HCT116 (cell line): Measurements from ENCODE around the gene KCNMB2. TPM values are rescaled to one million over a fixed set of nuclear protein-coding genes. Genes with fewer than 3 reads are reported as not detected.

ENCODE experiments used
- ATAC-seq: fragments of 200-7000 bp; cut with Tn5 transposase; 2 replicates; pipeline ENCODE4 v1.9.1; 2020; ENCODE audit warnings: mild to moderate bottlenecking, moderate library complexity
- BruUV-seq: library from RNA; stranded (reverse); fragments of 400-500 nt; replicated peaks from 2 replicates; lab custom pipeline; 2021; lab: Mats Ljungman, UMichigan
- CTCF ChIA-PET: fragments of 300-600 bp; sonication (Branson Sonifier 250); formaldehyde crosslinking; loops from one replicate; lab custom pipeline; 2021; ENCODE audit warnings: antibody characterized with exemption; lab: Charles Lee
- POLR2A ChIA-PET: fragments of 300-600, 350-600 bp; sonication (Branson Sonifier 250); formaldehyde crosslinking; loops from one replicate; lab custom pipeline; 2021; ENCODE audit warnings: antibody characterized with exemption; lab: Charles Lee
- RAD21 ChIA-PET, 2 experiments: fragments of 300-600 bp; sonication (Branson Sonifier 250); formaldehyde crosslinking; loops; one replicate each; lab custom pipeline; 2023; ENCODE audit warnings: low total read pairs in 2 of 2; ENCODE audit not compliant: uncharacterized antibody in 2 of 2, unreplicated experiment in 2 of 2, low non-redundant PET in 1 of 2; lab: Charles Lee
- DNase-seq: peaks from one replicate; pipeline ENCODE4 v3.0.0-alpha.2; 2010; ENCODE audit warnings: low read depth, low spot score
- H2AFZ ChIP-seq: fragments of 200-600 bp; shearing (Covaris generic), sonication (generic); 2 replicates; pipeline ENCODE4 v1.6.1; 2017; ENCODE audit warnings: low read depth, mixed run types, mixed read lengths, antibody characterized with exemption, low read length; ENCODE audit not compliant: poor library complexity, severe bottlenecking
- H3K27ac ChIP-seq: 2 replicates; pipeline ENCODE4 v1.5.1; 2012; ENCODE audit warnings: low read depth, low read length
- H3K27me3 ChIP-seq: fragments of 200-600 bp; sonication (generic); 2 replicates; pipeline ENCODE4 v1.6.1; 2016; ENCODE audit warnings: mixed run types, low read length, mixed read lengths; ENCODE audit not compliant: insufficient read depth
- H3K36me3 ChIP-seq, 2 experiments: fragments of 200-500 bp in 1 of 2; fragments of 200-600 bp in 1 of 2; sonication (Bioruptor generic) in 1 of 2; sonication (generic) in 1 of 2; 2 replicates each; pipeline versions ENCODE4 v1.5.1 to v1.6.1; 2014 to 2016; ENCODE audit warnings: low read length in 2 of 2, inconsistent platforms in 1 of 2, mixed read lengths in 1 of 2, mixed run types in 1 of 2; ENCODE audit not compliant: insufficient read depth in 2 of 2, control insufficient read depth in 1 of 2
- H3K4me1 ChIP-seq, 2 experiments: fragments of 200-600 bp in 1 of 2; sonication (generic) in 1 of 2; 2 replicates each; pipeline versions ENCODE4 v1.5.1 to v1.6.1; 2012 to 2017; ENCODE audit warnings: low read length in 2 of 2, inconsistent platforms in 1 of 2, mild to moderate bottlenecking in 1 of 2, mixed read lengths in 1 of 2, mixed run types in 1 of 2, moderate library complexity in 1 of 2; ENCODE audit not compliant: insufficient read depth in 2 of 2, control insufficient read depth in 1 of 2
- H3K4me2 ChIP-seq: fragments of 200-600 bp; sonication (generic); 2 replicates; pipeline ENCODE4 v1.6.1; 2017; ENCODE audit warnings: mixed run types, low read length, mixed read lengths
- H3K4me3 ChIP-seq, 2 experiments: fragments of 200-600 bp in 1 of 2; sonication (generic) in 1 of 2; replicated peaks in 1 of 2; 2 replicates each; pipeline ENCODE4 v1.5.1; 2011 to 2016; ENCODE audit warnings: low read length in 2 of 2, control low read depth in 1 of 2, low read depth in 1 of 2, mild to moderate bottlenecking in 1 of 2, mixed read lengths in 1 of 2, mixed run types in 1 of 2
- H3K79me2 ChIP-seq: fragments of 200-600 bp; sonication (generic); 2 replicates; pipeline ENCODE4 v1.6.1; 2017; ENCODE audit warnings: mild to moderate bottlenecking, mixed run types, low read length, moderate library complexity, mixed read lengths; ENCODE audit not compliant: insufficient read depth
- H3K9ac ChIP-seq: fragments of 200-600 bp; sonication (generic); 2 replicates; pipeline ENCODE4 v1.6.1; 2016; ENCODE audit warnings: low read length, mixed read lengths
- H3K9me2 ChIP-seq: fragments of 200-600 bp; sonication (generic), shearing (Covaris generic); 2 replicates; pipeline ENCODE4 v1.6.1; 2017; ENCODE audit warnings: mixed run types, mild to moderate bottlenecking, moderate library complexity; ENCODE audit not compliant: insufficient read depth
- H3K9me3 ChIP-seq, 2 experiments: fragments of 200-500 bp in 1 of 2; fragments of 200-600 bp in 1 of 2; sonication (Bioruptor generic) in 1 of 2; sonication (generic) in 1 of 2; 2 replicates each; pipeline ENCODE4 v1.6.1; 2014 to 2017; ENCODE audit warnings: low read length in 2 of 2, mixed read lengths in 2 of 2, inconsistent platforms in 1 of 2, low read depth in 1 of 2, mild to moderate bottlenecking in 1 of 2, mixed run types in 1 of 2, moderate library complexity in 1 of 2; ENCODE audit not compliant: control insufficient read depth in 1 of 2, insufficient read depth in 1 of 2
- H4K20me1 ChIP-seq: fragments of 200-600 bp; sonication (generic), shearing (Covaris generic); 2 replicates; pipeline ENCODE4 v1.6.1; 2017; ENCODE audit warnings: mixed run types, mild to moderate bottlenecking, moderate library complexity; ENCODE audit not compliant: insufficient read depth
- CEBPB ChIP-seq: IDR thresholded peaks from 2 replicates; pipeline ENCODE4 v1.6.1; 2012; ENCODE audit warnings: low read depth
- EGR1 ChIP-seq: IDR thresholded peaks from 2 replicates; pipeline ENCODE4 v1.6.1; 2012; ENCODE audit warnings: low read depth
- ELF1 ChIP-seq: IDR thresholded peaks from 2 replicates; pipeline ENCODE4 v1.6.1; 2012; ENCODE audit warnings: low read depth, borderline replicate concordance
- EZH2 ChIP-seq: fragments of 200-600 bp; sonication (generic); IDR thresholded peaks from 2 replicates; pipeline ENCODE4 v1.6.1; 2017; ENCODE audit warnings: antibody characterized with exemption, mixed run types
- EZH2phosphoT487 ChIP-seq: fragments of 200-600 bp; IDR thresholded peaks from 2 replicates; pipeline ENCODE4 v1.6.1; 2018; ENCODE audit warnings: antibody characterized with exemption, borderline replicate concordance
- FOSL1 ChIP-seq: IDR thresholded peaks from 2 replicates; pipeline ENCODE4 v1.6.1; 2012; ENCODE audit warnings: low read depth
- JUND ChIP-seq: IDR thresholded peaks from 2 replicates; pipeline ENCODE4 v1.6.1; 2012
- POLR2A ChIP-seq: IDR thresholded peaks from 2 replicates; pipeline ENCODE4 v1.7.0; 2011; ENCODE audit warnings: borderline replicate concordance; ENCODE audit not compliant: insufficient read depth, insufficient read length; ENCODE audit errors: extremely low read depth
- POLR2AphosphoS5 ChIP-seq: IDR thresholded peaks from 2 replicates; pipeline ENCODE4 v1.6.1; 2011; ENCODE audit warnings: mild to moderate bottlenecking, low read depth, low read length, moderate library complexity
- RAD21 ChIP-seq: IDR thresholded peaks from 2 replicates; pipeline ENCODE4 v1.6.1; 2012; ENCODE audit warnings: low read depth, mild to moderate bottlenecking
- SIN3A ChIP-seq: IDR thresholded peaks from 2 replicates; pipeline ENCODE4 v1.6.1; 2012; ENCODE audit warnings: low read depth
- SP1 ChIP-seq: IDR thresholded peaks from 2 replicates; pipeline ENCODE4 v1.6.1; 2012; ENCODE audit warnings: low read depth
- SRF ChIP-seq: IDR thresholded peaks from 2 replicates; pipeline ENCODE4 v1.6.1; 2012; ENCODE audit warnings: low read depth
- YY1 ChIP-seq: IDR thresholded peaks from 2 replicates; pipeline ENCODE4 v1.6.1; 2011; ENCODE audit warnings: low read length, low read depth, moderate library complexity, mild to moderate bottlenecking; ENCODE audit not compliant: insufficient replicate concordance; ENCODE audit errors: extremely low read depth
- ZFX ChIP-seq: fragments of 450-650 bp; IDR thresholded peaks from 2 replicates; pipeline ENCODE4 v1.6.1; 2017
- ZNF274 ChIP-seq: fragments of 200-500 bp; sonication (Bioruptor generic); IDR thresholded peaks from 2 replicates; pipeline ENCODE4 v1.6.1; 2014; ENCODE audit warnings: mild to moderate bottlenecking, low read depth, low read length, inconsistent platforms
- intact Hi-C: fragments of 100-400 bp; cut with micrococcal nuclease; formaldehyde crosslinking; loops from 2 replicates; pipeline ENCODE4 v1.10.0; 2022
- total RNA-seq: library from RNA; stranded (reverse); gene quantifications from one replicate; pipeline ENCODE4 v1.2.1, GENCODE V29; 2021; ENCODE audit not compliant: unreplicated experiment
- TF ChIP-seq, protein P1 (sequence below): IDR thresholded peaks from 2 replicates; pipeline ENCODE4 v1.6.1; 2012
- TF ChIP-seq, protein P2 (sequence below), 3 experiments: fragments of 200-600 bp in 1 of 3; sonication (generic) in 1 of 3; IDR thresholded peaks in 2 of 3; conservative IDR thresholded peaks in 1 of 3; 2 replicates each; pipeline ENCODE4 v1.5.1; 2012 to 2017; ENCODE audit warnings: low read depth in 2 of 3, low read length in 2 of 3, antibody characterized with exemption in 1 of 3, borderline replicate concordance in 1 of 3, control low read depth in 1 of 3, mild to moderate bottlenecking in 1 of 3, mixed read lengths in 1 of 3, mixed run types in 1 of 3, moderate library complexity in 1 of 3; ENCODE audit not compliant: insufficient read depth in 1 of 3
- TF ChIP-seq, protein P3 (sequence below): IDR thresholded peaks from 2 replicates; pipeline ENCODE4 v1.6.1; 2011; ENCODE audit warnings: mild to moderate bottlenecking, low read length, moderate library complexity; ENCODE audit not compliant: insufficient replicate concordance; ENCODE audit errors: extremely low read depth

The KCNMB2 gene
- total RNA-seq, 1 experiment from 2014 or later, result not detected

DNA sequence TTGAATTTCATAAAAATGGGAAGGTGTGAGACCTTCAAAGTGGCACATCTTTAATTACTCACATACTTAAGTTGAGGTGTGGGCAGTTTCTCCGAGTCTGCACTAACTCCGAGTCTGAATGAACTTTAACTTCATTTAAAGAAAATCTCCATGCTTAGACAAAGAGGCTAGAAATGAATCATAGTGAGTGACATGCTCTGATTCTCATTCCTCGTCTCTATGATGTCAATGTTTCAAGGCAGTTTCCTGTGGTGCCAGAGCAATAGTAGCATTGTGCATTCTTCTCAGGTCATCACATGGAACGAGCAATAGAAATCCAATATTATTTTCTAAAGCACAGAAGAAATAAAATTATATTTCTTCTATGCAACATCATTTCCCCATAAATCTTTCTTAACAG, 224.8 kb downstream of the KCNMB2 start:
- ATAC-seq (no peak), DNase-seq (no peak)
- no peaks in the 10 kb centered on the region for H4K20me1 ChIP-seq
- no peaks in the 10 kb centered on the region for H3K27me3 ChIP-seq
- BruUV-seq, result no TSS peak
- H3K79me2 ChIP-seq, result no peaks in the 10 kb centered on the region
- no peak overlapping the region for H3K4me3 ChIP-seq
- TF ChIP-seq RAD21 (no peak), SRF (no peak), JUND (no peak), ELF1 (no peak), ZNF274 (no peak), SIN3A (no peak), EZH2 (no peak), ZFX (no peak), CEBPB (no peak), EGR1 (no peak), FOSL1 (no peak), EZH2phosphoT487 (no peak), POLR2A (no peak), SP1 (no peak), POLR2AphosphoS5 (no peak), YY1 (no peak)
- TF ChIP-seq, protein P1, sequence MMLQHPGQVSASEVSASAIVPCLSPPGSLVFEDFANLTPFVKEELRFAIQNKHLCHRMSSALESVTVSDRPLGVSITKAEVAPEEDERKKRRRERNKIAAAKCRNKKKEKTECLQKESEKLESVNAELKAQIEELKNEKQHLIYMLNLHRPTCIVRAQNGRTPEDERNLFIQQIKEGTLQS, result no peak
- TF ChIP-seq, protein P2, sequence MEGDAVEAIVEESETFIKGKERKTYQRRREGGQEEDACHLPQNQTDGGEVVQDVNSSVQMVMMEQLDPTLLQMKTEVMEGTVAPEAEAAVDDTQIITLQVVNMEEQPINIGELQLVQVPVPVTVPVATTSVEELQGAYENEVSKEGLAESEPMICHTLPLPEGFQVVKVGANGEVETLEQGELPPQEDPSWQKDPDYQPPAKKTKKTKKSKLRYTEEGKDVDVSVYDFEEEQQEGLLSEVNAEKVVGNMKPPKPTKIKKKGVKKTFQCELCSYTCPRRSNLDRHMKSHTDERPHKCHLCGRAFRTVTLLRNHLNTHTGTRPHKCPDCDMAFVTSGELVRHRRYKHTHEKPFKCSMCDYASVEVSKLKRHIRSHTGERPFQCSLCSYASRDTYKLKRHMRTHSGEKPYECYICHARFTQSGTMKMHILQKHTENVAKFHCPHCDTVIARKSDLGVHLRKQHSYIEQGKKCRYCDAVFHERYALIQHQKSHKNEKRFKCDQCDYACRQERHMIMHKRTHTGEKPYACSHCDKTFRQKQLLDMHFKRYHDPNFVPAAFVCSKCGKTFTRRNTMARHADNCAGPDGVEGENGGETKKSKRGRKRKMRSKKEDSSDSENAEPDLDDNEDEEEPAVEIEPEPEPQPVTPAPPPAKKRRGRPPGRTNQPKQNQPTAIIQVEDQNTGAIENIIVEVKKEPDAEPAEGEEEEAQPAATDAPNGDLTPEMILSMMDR (IDR thresholded peaks at IDR 0.05 in 2 of 3, conservative IDR thresholded peaks at IDR 0.05 in 1 of 3; ENCODE audit: borderline replicate concordance in 1 of 3, insufficient read depth in 1 of 3, low read depth in 2 of 3, low read length in 2 of 3), result no peak
- TF ChIP-seq, protein P3, sequence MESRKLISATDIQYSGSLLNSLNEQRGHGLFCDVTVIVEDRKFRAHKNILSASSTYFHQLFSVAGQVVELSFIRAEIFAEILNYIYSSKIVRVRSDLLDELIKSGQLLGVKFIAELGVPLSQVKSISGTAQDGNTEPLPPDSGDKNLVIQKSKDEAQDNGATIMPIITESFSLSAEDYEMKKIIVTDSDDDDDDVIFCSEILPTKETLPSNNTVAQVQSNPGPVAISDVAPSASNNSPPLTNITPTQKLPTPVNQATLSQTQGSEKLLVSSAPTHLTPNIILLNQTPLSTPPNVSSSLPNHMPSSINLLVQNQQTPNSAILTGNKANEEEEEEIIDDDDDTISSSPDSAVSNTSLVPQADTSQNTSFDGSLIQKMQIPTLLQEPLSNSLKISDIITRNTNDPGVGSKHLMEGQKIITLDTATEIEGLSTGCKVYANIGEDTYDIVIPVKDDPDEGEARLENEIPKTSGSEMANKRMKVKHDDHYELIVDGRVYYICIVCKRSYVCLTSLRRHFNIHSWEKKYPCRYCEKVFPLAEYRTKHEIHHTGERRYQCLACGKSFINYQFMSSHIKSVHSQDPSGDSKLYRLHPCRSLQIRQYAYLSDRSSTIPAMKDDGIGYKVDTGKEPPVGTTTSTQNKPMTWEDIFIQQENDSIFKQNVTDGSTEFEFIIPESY, result no peak
- ChIA-PET CTCF (no interaction called here), RAD21 (no interaction called here), POLR2A (interaction anchor here (0.6 kb wide), 1 partner anchor 54 kb away, joined by 3 read pairs; no protein-coding TSS in a partner anchor)
- H3K27ac ChIP-seq, result no peak overlapping the region
- H2AFZ ChIP-seq, result no peak overlapping the region
- H3K9ac ChIP-seq, result no peak overlapping the region
- H3K36me3 ChIP-seq, result no peaks in the 10 kb centered on the region
- no peaks in the 10 kb centered on the region for H3K9me2 ChIP-seq
- no peaks in the 10 kb centered on the region for H3K4me1 ChIP-seq
- intact Hi-C loops, result no loop called here
- H3K9me3 ChIP-seq, result no peaks in the 10 kb centered on the region
- no peak overlapping the region for H3K4me2 ChIP-seq
